ENCODE results near the gene PEPD.

Gene PEPD

GRCh38 chr19:33392341-33393285 lies 129.0 kb downstream of the PEPD start:
- no peak for DNase-seq

DNA sequence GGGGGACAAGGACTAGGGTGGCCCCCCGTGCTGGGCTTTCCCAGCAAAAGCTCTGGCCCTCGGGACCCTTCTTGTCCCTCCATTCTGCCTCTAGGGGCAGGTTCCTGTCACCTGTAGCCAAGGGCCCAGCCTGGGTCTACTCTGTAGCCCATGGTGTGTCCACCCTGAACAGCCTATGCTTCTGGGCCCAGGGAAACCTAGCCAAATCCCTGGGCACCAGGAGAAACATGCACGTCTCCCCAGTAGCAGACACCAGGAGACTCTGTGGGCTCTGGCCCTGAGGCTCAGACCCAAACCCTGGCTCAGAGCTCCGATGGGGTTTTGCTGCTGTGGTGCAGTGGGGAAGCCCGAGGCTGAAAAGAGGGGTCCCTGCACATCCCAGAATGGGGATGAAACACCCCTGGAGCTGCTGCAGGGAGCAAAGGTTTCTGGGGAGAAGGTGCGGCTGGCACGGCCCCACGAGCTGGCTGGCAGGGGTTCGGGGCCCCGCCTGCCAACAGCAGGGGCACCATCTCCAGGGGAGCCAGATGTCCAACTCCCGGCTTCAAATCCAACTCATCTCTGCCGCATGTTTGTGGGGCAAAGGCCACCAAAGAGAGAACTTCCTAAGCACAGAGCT lies 129.9 kb downstream of the PEPD start:
- DNase-seq: no peak

- no peak for DNase-seq
These were observed 130.5 kb downstream of the PEPD start for GRCh38 chr19:33390908-33391630.

GRCh38 chr19:33390101-33390907 lies 131.3 kb downstream of the PEPD start:
- DNase-seq: no peak

DNA sequence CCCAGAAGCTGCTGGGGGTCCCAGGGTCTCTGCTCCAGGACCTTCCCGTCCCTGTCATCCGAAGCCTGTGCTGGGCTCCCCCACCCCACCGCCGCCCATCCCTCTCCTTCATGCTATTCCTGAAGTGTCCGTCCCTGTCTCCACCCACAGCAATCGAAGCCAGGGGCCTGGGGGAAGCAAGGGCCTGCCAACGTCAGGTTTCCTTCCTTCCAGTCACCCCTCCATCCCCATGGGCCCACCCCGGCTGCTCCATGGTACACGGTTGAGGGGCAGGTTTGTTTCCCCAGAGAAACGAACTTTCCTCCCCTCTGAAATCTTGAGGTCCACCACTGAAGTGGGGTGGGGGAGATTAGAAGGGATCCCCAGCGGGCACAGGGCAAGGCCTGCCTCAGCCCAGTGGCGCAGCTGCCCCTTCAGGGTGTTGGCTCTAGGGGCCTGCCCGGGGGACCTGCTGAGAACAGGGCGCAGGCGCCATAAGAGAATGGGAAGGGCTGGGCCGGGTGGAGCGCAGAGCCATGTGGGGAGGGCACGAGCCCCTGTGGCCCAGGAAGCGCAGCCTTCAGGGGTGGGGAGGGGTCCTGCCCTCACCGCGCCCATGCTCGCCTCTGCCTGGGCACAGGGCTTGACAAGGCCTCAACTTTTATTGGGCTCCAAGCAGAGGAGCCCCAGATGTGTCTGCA lies 132.0 kb downstream of the PEPD start:
- no peak for DNase-seq

DNA sequence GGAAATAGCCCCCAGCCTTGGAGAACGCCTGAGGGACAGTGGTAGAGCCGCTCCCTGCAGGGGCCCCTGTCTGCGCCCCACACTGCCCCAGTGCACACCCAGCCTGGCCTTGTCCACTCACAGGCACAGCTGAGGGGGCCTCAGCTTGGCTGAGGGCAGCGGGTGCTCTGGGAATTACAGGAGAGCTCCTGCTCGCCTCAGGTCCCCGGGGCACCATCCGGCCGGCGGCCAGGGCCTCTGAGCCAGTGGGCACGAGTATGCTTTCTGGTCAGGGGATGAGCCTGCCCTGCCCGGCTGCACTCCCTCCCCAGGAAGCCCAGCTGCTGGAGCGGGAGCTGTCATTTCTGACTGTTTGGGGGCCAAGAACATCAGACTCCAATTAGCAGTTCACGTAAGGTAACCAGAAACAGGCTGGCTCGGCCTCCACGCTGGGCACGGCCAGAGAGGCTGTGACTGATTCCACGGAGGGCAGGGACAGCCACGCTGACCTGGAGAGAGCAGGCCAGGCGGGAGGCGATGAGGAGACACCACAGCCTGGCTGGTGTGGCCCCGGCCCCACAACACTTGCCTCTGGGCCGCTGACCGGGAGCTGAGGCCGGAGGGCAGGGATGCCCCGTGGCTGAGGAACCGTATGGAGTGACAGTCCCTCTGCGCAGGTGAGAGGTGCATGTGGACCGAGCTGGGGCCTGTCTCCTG lies 132.7 kb downstream of the PEPD start:
- no peak for DNase-seq

DNA sequence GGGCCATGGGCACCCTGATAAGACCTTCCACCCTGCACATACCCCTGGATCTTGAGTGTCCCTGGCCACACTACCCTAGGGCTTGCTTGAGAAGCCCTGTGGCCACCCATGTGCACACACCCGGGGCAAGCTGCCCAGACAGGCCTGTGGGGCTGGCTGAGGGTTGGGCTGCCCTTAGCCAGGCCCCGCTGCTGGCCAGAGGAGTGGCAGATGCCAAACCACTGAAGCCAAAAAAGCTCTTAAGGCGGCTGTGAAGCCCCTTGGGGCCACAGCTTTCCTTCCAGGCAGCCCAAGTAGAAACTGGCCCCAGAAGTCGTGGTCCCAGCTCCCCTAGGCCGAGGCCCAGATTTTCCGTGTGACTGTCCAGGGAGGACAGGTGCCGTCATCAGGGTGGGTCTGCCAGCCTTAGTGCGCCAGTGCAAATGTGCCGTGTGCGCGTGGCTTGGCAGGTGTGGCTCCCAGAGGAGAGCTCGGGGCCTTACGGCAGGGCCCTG lies 133.3 kb downstream of the PEPD start:
- DNase-seq: no peak

- DNase-seq: no peak
These were observed 134.0 kb downstream of the PEPD start for GRCh38 chr19:33387351-33388230.

- DNase-seq: no peak
These were observed 135.2 kb downstream of the PEPD start for GRCh38 chr19:33386361-33386858.

GRCh38 chr19:33385956-33386355 lies 135.6 kb downstream of the PEPD start:
- DNase-seq: no peak

- no peak for DNase-seq
These were observed 136.6 kb downstream of the PEPD start for GRCh38 chr19:33384983-33385382.

- no peak for DNase-seq
These were observed 137.8 kb downstream of the PEPD start for GRCh38 chr19:33383720-33384292.

DNA sequence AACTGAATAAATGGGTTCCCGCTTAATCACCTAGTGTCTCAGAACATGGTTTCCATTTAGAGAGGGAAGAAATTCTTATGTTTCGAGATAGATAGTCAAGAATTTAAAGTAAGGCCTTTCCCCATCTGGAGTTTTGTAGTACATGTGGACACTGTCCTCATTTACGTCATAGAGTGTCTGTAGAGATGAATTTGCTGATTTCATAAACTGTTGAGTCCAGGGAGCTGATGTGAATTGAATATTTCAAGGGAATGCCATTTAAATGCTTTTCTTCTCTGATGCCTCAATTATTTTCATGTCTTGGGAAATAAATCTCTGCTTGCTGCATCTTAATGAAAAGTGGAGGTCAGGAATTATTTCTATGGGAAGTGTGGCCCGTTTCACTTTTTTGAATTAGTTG lies 138.6 kb downstream of the PEPD start:
- no peak for DNase-seq

GRCh38 chr19:33382006-33382405 lies 139.6 kb downstream of the PEPD start:
- no peak for DNase-seq

GRCh38 chr19:33381101-33381500 lies 140.5 kb downstream of the PEPD start:
- no peak for DNase-seq

DNA sequence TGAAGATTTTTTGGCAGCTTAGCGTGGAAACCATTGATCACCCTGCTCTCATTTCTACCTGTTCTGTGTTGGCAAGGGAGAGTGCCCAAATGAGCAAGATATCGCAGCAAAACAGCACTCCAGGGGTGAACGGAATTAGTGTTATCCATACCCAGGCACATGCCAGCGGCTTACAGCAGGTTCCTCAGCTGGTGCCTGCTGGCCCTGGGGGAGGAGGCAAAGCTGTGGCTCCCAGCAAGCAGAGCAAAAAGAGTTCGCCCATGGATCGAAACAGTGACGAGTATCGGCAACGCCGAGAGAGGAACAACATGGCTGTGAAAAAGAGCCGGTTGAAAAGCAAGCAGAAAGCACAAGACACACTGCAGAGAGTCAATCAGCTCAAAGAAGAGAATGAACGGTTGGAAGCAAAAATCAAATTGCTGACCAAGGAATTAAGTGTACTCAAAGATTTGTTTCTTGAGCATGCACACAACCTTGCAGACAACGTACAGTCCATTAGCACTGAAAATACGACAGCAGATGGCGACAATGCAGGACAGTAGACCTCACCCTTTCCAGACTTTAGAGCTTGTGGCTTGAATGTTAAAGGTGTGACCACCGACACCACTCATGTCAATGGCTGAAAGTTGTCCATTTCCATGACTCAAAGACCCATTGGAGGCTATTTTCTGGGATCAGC lies 142.3 kb downstream of the PEPD start:
- no peak for DNase-seq

GRCh38 chr19:33377586-33378475 lies 143.8 kb downstream of the PEPD start:
- no peak for DNase-seq

- no peak for DNase-seq
These were observed 144.5 kb downstream of the PEPD start for GRCh38 chr19:33376941-33377557.
